ENCODE data around the gene AMPD3. TPM values are rescaled to one million over a fixed set of nuclear protein-coding genes. Genes with fewer than 3 reads are reported as not detected.

AMPD3 gene
- total RNA-seq, 3 donors from 2014 or later, result 6.2 to 6.6 (median 6.4) TPM

- Histone ChIP-seq H3K36me3 (no peaks in the 10 kb centered on the region), H3K4me1 (no peaks in the 10 kb centered on the region), H3K27ac (no peak overlapping the region), H3K4me3 (no peak overlapping the region), H3K9me3 (no peaks in the 10 kb centered on the region), H3K27me3 (no peaks in the 10 kb centered on the region)
- TF ChIP-seq POLR2AphosphoS5 (IDR thresholded peaks at IDR 0.05) (no peak), CTCF (IDR thresholded peaks at IDR 0.05) (no peak), POLR2A (IDR thresholded peaks at IDR 0.05) (no peak)
- intact Hi-C loops (cut with DNase I; ENCODE audit: low total_unique reads), result no loop called here
- DNase-seq (ENCODE audit: low spot score in 2 of 2), result no peak
These were observed 87.7 kb downstream of the AMPD3 start for GRCh38 chr11:10542776-10543175.

GRCh38 chr11:10543782-10544181, 88.7 kb downstream of the AMPD3 start:
- intact Hi-C loops (cut with DNase I; ENCODE audit: low total_unique reads), result no loop called here
- no peaks in the 10 kb centered on the region for H3K27me3 ChIP-seq
- no peak overlapping the region for H3K27ac ChIP-seq
- no peak overlapping the region for H3K4me3 ChIP-seq
- no peaks in the 10 kb centered on the region for H3K9me3 ChIP-seq
- DNase-seq (ENCODE audit: low spot score in 2 of 2), result no peak
- H3K36me3 ChIP-seq, result no peaks in the 10 kb centered on the region
- TF ChIP-seq POLR2A (IDR thresholded peaks at IDR 0.05) (no peak), POLR2AphosphoS5 (IDR thresholded peaks at IDR 0.05) (no peak), CTCF (IDR thresholded peaks at IDR 0.05) (no peak)
- H3K4me1 ChIP-seq, result no peaks in the 10 kb centered on the region

- TF ChIP-seq CTCF (IDR thresholded peaks at IDR 0.05), result no peak
- TF ChIP-seq POLR2AphosphoS5 (IDR thresholded peaks at IDR 0.05), result no peak
- TF ChIP-seq POLR2A (IDR thresholded peaks at IDR 0.05), result no peak
- intact Hi-C loops (cut with DNase I; ENCODE audit: low total_unique reads), result no loop called here
- no peaks in the 10 kb centered on the region for H3K27me3 ChIP-seq
- no peak for DNase-seq (ENCODE audit: low spot score in 2 of 2)
- H3K4me3 ChIP-seq, result no peak overlapping the region
- H3K36me3 ChIP-seq, result no peaks in the 10 kb centered on the region
- no peak overlapping the region for H3K27ac ChIP-seq
- H3K4me1 ChIP-seq, result no peaks in the 10 kb centered on the region
- no peaks in the 10 kb centered on the region for H3K9me3 ChIP-seq
These were observed 89.7 kb downstream of the AMPD3 start for GRCh38 chr11:10544491-10545465.

GRCh38 chr11:10550503-10551289, 95.6 kb downstream of the AMPD3 start:
- TF ChIP-seq CTCF (IDR thresholded peaks at IDR 0.05) (no peak), POLR2AphosphoS5 (IDR thresholded peaks at IDR 0.05) (no peak), POLR2A (IDR thresholded peaks at IDR 0.05) (no peak)
- no peaks in the 10 kb centered on the region for H3K36me3 ChIP-seq
- no peaks in the 10 kb centered on the region for H3K4me1 ChIP-seq
- H3K9me3 ChIP-seq, result no peaks in the 10 kb centered on the region
- no peak for DNase-seq (ENCODE audit: low spot score in 2 of 2)
- H3K4me3 ChIP-seq, result no peak overlapping the region
- no peak overlapping the region for H3K27ac ChIP-seq
- intact Hi-C loops (cut with DNase I; ENCODE audit: low total_unique reads), result no loop called here
- H3K27me3 ChIP-seq, result no peaks in the 10 kb centered on the region

- Histone ChIP-seq H3K36me3 (no peaks in the 10 kb centered on the region), H3K27me3 (no peaks in the 10 kb centered on the region), H3K9me3 (no peaks in the 10 kb centered on the region), H3K4me3 (no peak overlapping the region), H3K4me1 (no peaks in the 10 kb centered on the region), H3K27ac (no peak overlapping the region)
- DNase-seq (ENCODE audit: low spot score in 2 of 2), result no peak
- TF ChIP-seq POLR2A (IDR thresholded peaks at IDR 0.05) (no peak), POLR2AphosphoS5 (IDR thresholded peaks at IDR 0.05) (no peak), CTCF (IDR thresholded peaks at IDR 0.05) (no peak)
- intact Hi-C loops (cut with DNase I; ENCODE audit: low total_unique reads), result no loop called here
These were observed 96.2 kb downstream of the AMPD3 start for GRCh38 chr11:10551290-10551592.
